GM19455 (cell line): ENCODE data around the gene CYTH3.

Experiments used
- ATAC-seq: cut with Tn5 transposase; IDR thresholded peaks from one replicate; pipeline ENCODE4 v1.9.1; 2021; ENCODE audit not compliant: unreplicated experiment

The CYTH3 gene

GRCh38 chr7:6258440-6259182, 13.8 kb downstream of the CYTH3 start:
- ATAC-seq: no peak

GRCh38 chr7:6257675-6258074, 14.7 kb downstream of the CYTH3 start:
- no peak for ATAC-seq

GRCh38 chr7:6256677-6257535, 15.5 kb downstream of the CYTH3 start:
- peak; percentile 69 for ATAC-seq

- no peak for ATAC-seq
Measured at GRCh38 chr7:6256109-6256483, 16.3 kb downstream of the CYTH3 start.

GRCh38 chr7:6254866-6255265, 17.6 kb downstream of the CYTH3 start:
- ATAC-seq: no peak

- ATAC-seq: no peak
Measured at GRCh38 chr7:6252748-6253147, 19.7 kb downstream of the CYTH3 start.

GRCh38 chr7:6252341-6252746, 20.1 kb downstream of the CYTH3 start:
- ATAC-seq: no peak

GRCh38 chr7:6251653-6252052, 20.8 kb downstream of the CYTH3 start:
- ATAC-seq: no peak

GRCh38 chr7:6250364-6250833, 22.0 kb downstream of the CYTH3 start:
- ATAC-seq: no peak

- no peak for ATAC-seq
Measured at GRCh38 chr7:6249043-6249442, 23.4 kb downstream of the CYTH3 start.

- ATAC-seq: no peak
Measured at GRCh38 chr7:6248581-6248980, 23.8 kb downstream of the CYTH3 start.

- no peak for ATAC-seq
Measured at GRCh38 chr7:6246251-6246917, 26.0 kb downstream of the CYTH3 start.

GRCh38 chr7:6244021-6244420, 28.4 kb downstream of the CYTH3 start:
- no peak for ATAC-seq

GRCh38 chr7:6243168-6243567, 29.3 kb downstream of the CYTH3 start:
- ATAC-seq: no peak

GRCh38 chr7:6242561-6242960, 29.9 kb downstream of the CYTH3 start:
- ATAC-seq: no peak

- no peak for ATAC-seq
Measured at GRCh38 chr7:6241607-6241973, 30.8 kb downstream of the CYTH3 start.

- no peak for ATAC-seq
Measured at GRCh38 chr7:6238309-6238925, 34.0 kb downstream of the CYTH3 start.

GRCh38 chr7:6237730-6238129, 34.7 kb downstream of the CYTH3 start:
- no peak for ATAC-seq

GRCh38 chr7:6237011-6237410, 35.4 kb downstream of the CYTH3 start:
- no peak for ATAC-seq

GRCh38 chr7:6235029-6235871, 37.2 kb downstream of the CYTH3 start:
- ATAC-seq: no peak
